T-cell (primary cell): Measurements from ENCODE around the gene EEF1A2. TPM values are rescaled to one million over a fixed set of nuclear protein-coding genes. Genes with fewer than 3 reads are reported as not detected.

Experiments used
- ATAC-seq, 4 experiments: fragments of 200-7000 bp in 3 of 4; fragments of 150-1000 bp in 1 of 4; cut with Tn5 transposase; replicated peaks in 1 of 4; 1 replicate in 3 of 4; 2 replicates in 1 of 4; pipeline ENCODE4 v1.10.0; 2021; ENCODE audit warnings: moderate library complexity in 3 of 4, mild to moderate bottlenecking in 2 of 4, moderate number of reproducible peaks in 1 of 4
- CTCF ChIA-PET, 2 donors: fragments of 300-600 bp; sonication (Branson Sonifier 250); formaldehyde crosslinking; loops; one replicate each; lab custom pipeline; 2022; ENCODE audit warnings: antibody characterized with exemption in 2 of 2; lab: Charles Lee
- POLR2A ChIA-PET, 2 donors: fragments of 300-600 bp; sonication (Branson Sonifier 250); formaldehyde crosslinking; loops; one replicate each; lab custom pipeline; 2022; ENCODE audit warnings: antibody characterized with exemption in 2 of 2; lab: Charles Lee
- DNase-seq, 35 experiments: peaks; one replicate each; pipeline versions ENCODE4 v3.0.0 to v3.0.0-alpha.2; 2013 to 2023
- H3K27ac ChIP-seq: one replicate; pipeline ENCODE4 v1.5.1; 2013; ENCODE audit warnings: low read length
- H3K27me3 ChIP-seq, 2 experiments: replicated peaks in 1 of 2; 1 replicate in 1 of 2; 2 replicates in 1 of 2; pipeline versions ENCODE4 v1.6.1 to v1.7.0; 2013; ENCODE audit warnings: low read length in 1 of 2, mixed read lengths in 1 of 2; ENCODE audit not compliant: control insufficient read depth in 2 of 2, insufficient read depth in 2 of 2; ENCODE audit errors: extremely low read depth in 1 of 2
- H3K36me3 ChIP-seq, 2 donors: 1 replicate in 1 of 2; 2 replicates in 1 of 2; pipeline versions ENCODE4 v1.6.1 to v1.7.0; 2013; ENCODE audit warnings: low read length in 1 of 2; ENCODE audit not compliant: control insufficient read depth in 2 of 2, insufficient read depth in 1 of 2; ENCODE audit errors: extremely low read depth in 1 of 2
- H3K4me1 ChIP-seq, 2 experiments: 1 replicate in 1 of 2; 2 replicates in 1 of 2; pipeline versions ENCODE4 v1.6.1 to v1.7.0; 2013; ENCODE audit warnings: low read length in 2 of 2, mixed read lengths in 1 of 2; ENCODE audit not compliant: insufficient read depth in 2 of 2, control insufficient read depth in 1 of 2; ENCODE audit errors: extremely low read depth in 1 of 2
- H3K4me3 ChIP-seq, 2 donors: 1 replicate in 1 of 2; 2 replicates in 1 of 2; pipeline versions ENCODE4 v1.5.1 to v1.7.0; 2013; ENCODE audit warnings: mild to moderate bottlenecking in 2 of 2, low read length in 1 of 2, moderate library complexity in 1 of 2; ENCODE audit not compliant: control insufficient read depth in 1 of 2; ENCODE audit errors: extremely low read depth in 1 of 2
- H3K9me3 ChIP-seq: 2 replicates; pipeline ENCODE4 v1.7.0; 2013
- H3K27ac Mint-ChIP-seq, 2 donors: one replicate each; pipeline ENCODE4 v1.8.0; 2020 to 2021; ENCODE audit warnings: mild to moderate bottlenecking in 2 of 2, mixed read lengths in 2 of 2
- H3K27me3 Mint-ChIP-seq, 2 donors: one replicate each; pipeline ENCODE4 v1.8.0; 2021 to 2022; ENCODE audit warnings: mixed read lengths in 2 of 2
- H3K36me3 Mint-ChIP-seq: one replicate; pipeline ENCODE4 v1.8.0; 2021; ENCODE audit warnings: mixed read lengths
- H3K4me1 Mint-ChIP-seq, 3 donors: one replicate each; pipeline ENCODE4 v1.8.0; 2020 to 2022; ENCODE audit warnings: mixed read lengths in 3 of 3, mild to moderate bottlenecking in 1 of 3
- H3K4me3 Mint-ChIP-seq, 3 donors: one replicate each; pipeline ENCODE4 v1.8.0; 2020 to 2022; ENCODE audit warnings: mild to moderate bottlenecking in 3 of 3, mixed read lengths in 3 of 3, moderate library complexity in 3 of 3
- H3K9me3 Mint-ChIP-seq, 3 donors: one replicate each; pipeline ENCODE4 v1.8.0; 2020 to 2022; ENCODE audit warnings: mixed read lengths in 3 of 3
- WGBS: methylation state at CpG from one replicate; pipeline ENCODE4 v1.1.5; 2013; ENCODE audit warnings: missing lambda C conversion rate; ENCODE audit not compliant: insufficient coverage; 5-methylcytosine and 5-hydroxymethylcytosine counted together
- total RNA-seq, 35 experiments: library from RNA in 6 of 35; stranded (reverse) in 6 of 35; fragments of 120-200 nt in 1 of 35; gene quantifications; one replicate each; pipeline versions ENCODE4 v1.2.1 to v1.2.4 and lab custom pipeline; 2013 to 2026

Gene EEF1A2
- total RNA-seq, 5 donors from 2014 or later (not counting 1 experiment from before 2014, with no cell fraction given) = 0.50 to 3.1 (median 1.1) TPM

DNA sequence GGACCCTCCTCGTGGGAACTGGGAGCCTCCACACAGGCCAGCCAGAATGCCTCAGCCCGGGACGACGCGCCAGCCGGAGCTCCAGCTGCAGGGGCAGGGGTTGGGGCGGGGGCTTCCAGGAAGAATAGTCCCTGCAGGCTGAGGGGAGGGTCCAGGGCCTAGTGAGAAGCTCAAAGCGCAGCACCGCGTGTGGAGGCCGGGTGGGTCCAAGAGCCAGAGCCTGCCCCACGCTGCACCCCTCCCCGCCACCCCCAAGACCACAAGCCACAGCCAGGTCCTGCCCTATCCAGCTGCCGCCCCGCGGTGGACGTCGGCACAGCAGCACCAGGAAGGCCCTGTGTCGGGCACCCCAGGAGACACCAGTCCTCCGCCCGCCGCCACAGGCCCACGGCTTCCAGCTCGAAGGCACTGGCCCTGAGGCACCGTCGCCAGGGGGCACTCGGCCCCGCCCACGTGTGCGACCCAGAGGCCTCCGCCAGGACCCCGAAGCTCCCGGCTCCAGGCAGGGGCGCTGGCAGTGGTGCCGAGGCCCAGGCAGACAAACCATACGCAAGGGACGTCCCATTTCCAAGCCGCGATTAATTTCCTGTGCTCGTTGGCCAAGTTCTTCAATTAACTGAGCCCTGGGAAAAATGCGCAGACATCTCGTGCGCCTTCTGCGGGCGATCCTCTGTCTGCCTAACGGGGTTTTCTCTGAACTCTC is 45.9 kb downstream of the EEF1A2 start:
- peaks cover 0 to 28% of the 10 kb centered on the region in 2 experiments for H3K4me1 ChIP-seq
- ChIA-PET CTCF (no interaction called here), POLR2A (no interaction called here)
- peaks cover 0 to 75% of the 10 kb centered on the region in 2 experiments for H3K27me3 ChIP-seq
- ATAC-seq = peak in 2 of 4 experiments; percentile 35 to 63
- H3K36me3 ChIP-seq = no peaks in the 10 kb centered on the region
- H3K4me3 Mint-ChIP-seq = no peak overlapping the region
- no peaks in the 10 kb centered on the region for H3K9me3 ChIP-seq
- no peak overlapping the region for H3K27ac Mint-ChIP-seq
- no peaks in the 10 kb centered on the region for H3K9me3 Mint-ChIP-seq
- H3K36me3 Mint-ChIP-seq = no peaks in the 10 kb centered on the region
- DNase-seq = peak in 6 of 35 experiments; percentile 13 to 34 (median 22)
- H3K4me1 Mint-ChIP-seq = peaks cover 0 to 12% (median 4%) of the 10 kb centered on the region in 3 donors
- no peak overlapping the region for H3K27ac ChIP-seq
- peaks cover 12 to 42% of the 10 kb centered on the region in 2 donors for H3K27me3 Mint-ChIP-seq
- 31% methylated on average over 46 of the region's 46 CpGs for WGBS
- no peak overlapping the region for H3K4me3 ChIP-seq

DNA sequence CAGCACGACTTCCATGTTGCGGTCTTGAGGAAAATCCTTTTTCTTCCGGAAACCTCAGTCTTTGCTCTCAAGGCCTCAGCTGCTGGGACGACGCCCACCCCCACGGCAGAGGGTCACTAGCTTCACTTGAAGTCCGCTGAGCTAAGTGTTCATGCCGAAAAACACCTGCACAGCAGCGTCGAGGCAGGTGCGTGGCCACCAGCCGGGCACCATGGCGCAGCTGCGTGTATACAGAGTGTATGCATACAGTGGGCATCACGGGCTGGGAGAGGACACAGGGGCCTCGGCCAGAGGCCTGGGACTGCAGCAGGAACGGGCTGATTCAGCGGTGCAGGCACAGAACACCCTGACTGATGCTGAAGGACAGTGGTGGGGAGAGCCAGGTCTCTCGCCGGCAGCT is 46.5 kb downstream of the EEF1A2 start:
- Histone ChIP-seq H3K4me3 (no peak overlapping the region), H3K27me3 (peaks cover 0 to 75% of the 10 kb centered on the region in 2 experiments), H3K36me3 (no peaks in the 10 kb centered on the region), H3K27ac (no peak overlapping the region), H3K9me3 (no peaks in the 10 kb centered on the region), H3K4me1 (peaks cover 0 to 22% of the 10 kb centered on the region in 2 experiments)
- ChIA-PET POLR2A (no interaction called here), CTCF (no interaction called here)
- 89% methylated on average over 20 of the region's 20 CpGs for WGBS
- H3K9me3 Mint-ChIP-seq = no peaks in the 10 kb centered on the region
- no peaks in the 10 kb centered on the region for H3K36me3 Mint-ChIP-seq
- H3K4me1 Mint-ChIP-seq = peaks cover 0 to 9% (median 4%) of the 10 kb centered on the region in 3 donors
- H3K4me3 Mint-ChIP-seq = no peak overlapping the region
- DNase-seq (no peak), ATAC-seq (no peak)
- H3K27ac Mint-ChIP-seq = no peak overlapping the region
- peaks cover 19 to 43% of the 10 kb centered on the region in 2 donors for H3K27me3 Mint-ChIP-seq

GRCh38 chr20:63451821-63452220 is 47.1 kb downstream of the EEF1A2 start:
- CTCF ChIA-PET = no interaction called here
- 87% methylated on average over 17 of the region's 17 CpGs for WGBS
- H3K9me3 Mint-ChIP-seq = no peaks in the 10 kb centered on the region

DNA sequence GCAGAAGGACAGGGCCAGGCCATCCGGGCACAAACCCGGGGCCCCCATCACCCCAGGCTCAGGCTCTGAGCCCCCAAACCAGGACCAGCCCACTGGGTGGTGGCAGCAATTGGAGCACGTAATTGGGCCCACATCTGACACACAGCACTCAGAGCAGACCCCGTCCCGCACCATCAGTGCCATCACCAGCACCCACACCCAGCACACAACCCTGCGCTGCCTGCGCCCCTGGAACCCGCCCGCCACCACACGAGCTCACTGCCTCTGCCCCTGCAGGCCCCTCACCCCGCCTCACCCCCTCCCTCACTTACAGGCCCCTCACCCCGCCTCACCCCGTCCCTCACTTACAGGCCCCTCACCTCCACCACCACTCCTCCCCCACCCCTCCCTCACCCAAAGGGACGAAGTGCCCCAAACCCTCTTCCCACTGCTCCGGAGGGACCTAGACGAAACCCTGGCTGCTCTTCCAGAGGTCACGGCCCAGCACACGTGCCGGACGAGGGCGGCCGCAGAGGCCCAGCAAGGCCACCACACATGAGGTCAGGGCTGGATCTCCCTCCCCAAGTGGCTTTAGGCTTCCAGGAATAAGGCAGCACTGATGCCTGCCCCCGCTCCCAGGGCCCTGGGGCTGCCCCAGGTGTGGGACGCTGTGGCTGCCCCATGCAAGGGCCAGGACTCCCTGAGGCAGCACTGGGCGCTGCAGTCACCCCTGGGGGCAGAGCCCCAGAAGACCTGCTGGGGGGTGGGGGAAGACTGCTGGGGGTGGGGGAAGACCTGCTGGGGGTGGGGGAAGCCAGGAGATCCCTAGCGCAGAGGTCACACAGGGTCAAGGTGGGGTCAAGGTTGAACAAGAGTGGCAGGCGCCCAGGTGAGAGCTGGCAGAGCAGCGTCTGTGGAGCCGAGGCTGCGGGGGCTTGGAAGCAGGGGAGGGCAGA is 48.8 kb downstream of the EEF1A2 start:
- H3K4me3 ChIP-seq = no peak overlapping the region
- H3K4me1 ChIP-seq = peaks cover 0 to 21% of the 10 kb centered on the region in 2 experiments
- ATAC-seq (no peak), DNase-seq (no peak)
- H3K4me3 Mint-ChIP-seq = no peak overlapping the region
- no peak overlapping the region for H3K27ac ChIP-seq
- H3K36me3 ChIP-seq = no peaks in the 10 kb centered on the region
- peaks cover 14 to 34% of the 10 kb centered on the region in 2 donors for H3K27me3 Mint-ChIP-seq
- ChIA-PET POLR2A (no interaction called here), CTCF (no interaction called here)
- H3K27ac Mint-ChIP-seq = no peak overlapping the region
- H3K36me3 Mint-ChIP-seq = no peaks in the 10 kb centered on the region
- H3K9me3 Mint-ChIP-seq = no peaks in the 10 kb centered on the region
- 94% methylated on average over 15 of the region's 30 CpGs for WGBS
- H3K27me3 ChIP-seq = peaks cover 0 to 70% of the 10 kb centered on the region in 2 experiments
- no peaks in the 10 kb centered on the region for H3K9me3 ChIP-seq
- peaks cover 0 to 6% (median 4%) of the 10 kb centered on the region in 3 donors for H3K4me1 Mint-ChIP-seq

More at GRCh38 chr20:63451821-63452220, 47.1 kb downstream of the EEF1A2 start:
- Histone ChIP-seq H3K27me3 (peaks cover 0 to 75% of the 10 kb centered on the region in 2 experiments), H3K4me3 (no peak overlapping the region), H3K9me3 (no peaks in the 10 kb centered on the region), H3K4me1 (peaks cover 0 to 20% of the 10 kb centered on the region in 2 experiments), H3K27ac (no peak overlapping the region), H3K36me3 (no peaks in the 10 kb centered on the region)
- H3K4me3 Mint-ChIP-seq = no peak overlapping the region
- H3K27ac Mint-ChIP-seq = no peak overlapping the region
- H3K27me3 Mint-ChIP-seq = peaks cover 22 to 44% of the 10 kb centered on the region in 2 donors
- no peak for ATAC-seq
- no peaks in the 10 kb centered on the region for H3K36me3 Mint-ChIP-seq
- H3K4me1 Mint-ChIP-seq = peaks cover 0 to 9% (median 4%) of the 10 kb centered on the region in 3 donors
- POLR2A ChIA-PET = no interaction called here
- DNase-seq = no peak

DNA sequence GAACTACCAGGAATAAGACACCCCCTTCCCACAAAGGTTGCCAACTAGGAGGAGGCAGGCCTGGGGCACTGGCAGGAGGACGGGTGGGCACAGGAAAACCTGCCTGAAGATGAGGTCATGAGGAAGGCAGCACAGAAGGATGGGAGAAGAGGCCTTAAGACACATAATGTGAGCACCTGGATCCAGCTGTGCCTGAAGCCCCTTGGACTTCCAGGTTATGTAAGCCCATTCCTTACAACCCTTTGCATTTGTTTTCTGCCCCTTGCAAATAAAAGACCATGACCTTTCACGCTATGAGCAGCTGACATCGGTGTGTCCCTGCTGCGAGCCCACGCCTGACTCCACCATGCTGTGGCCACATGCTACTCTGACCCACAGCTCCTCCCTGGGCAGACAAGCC is 49.9 kb downstream of the EEF1A2 start:
- no peaks in the 10 kb centered on the region for H3K36me3 ChIP-seq
- Mint-ChIP-seq H3K27me3 (peaks cover 10 to 25% of the 10 kb centered on the region in 2 donors), H3K4me3 (no peak overlapping the region), H3K9me3 (no peaks in the 10 kb centered on the region), H3K36me3 (no peaks in the 10 kb centered on the region), H3K4me1 (peaks cover 0 to 4% (median 2%) of the 10 kb centered on the region in 3 donors), H3K27ac (no peak overlapping the region)
- ChIA-PET POLR2A (no interaction called here), CTCF (no interaction called here)
- ATAC-seq (no peak), DNase-seq (no peak)
- H3K27ac ChIP-seq = no peak overlapping the region
- no peaks in the 10 kb centered on the region for H3K9me3 ChIP-seq
- peaks cover 0 to 11% of the 10 kb centered on the region in 2 experiments for H3K4me1 ChIP-seq
- H3K27me3 ChIP-seq = peaks cover 0 to 65% of the 10 kb centered on the region in 2 experiments
- WGBS = 88% methylated on average over 5 of the region's 5 CpGs
- H3K4me3 ChIP-seq = no peak overlapping the region

- POLR2A ChIA-PET = no interaction called here
- WGBS = 75% methylated on average over 15 of the region's 18 CpGs
- H3K36me3 Mint-ChIP-seq = no peaks in the 10 kb centered on the region
- no peaks in the 10 kb centered on the region for H3K9me3 ChIP-seq
- DNase-seq (no peak), ATAC-seq (no peak)
- H3K9me3 Mint-ChIP-seq = peaks cover 0 to 3% (median 0%) of the 10 kb centered on the region in 3 donors
- peaks cover 0 to 55% of the 10 kb centered on the region in 2 experiments for H3K27me3 ChIP-seq
- H3K36me3 ChIP-seq = no peaks in the 10 kb centered on the region
- peaks cover 0 to 3% of the 10 kb centered on the region in 2 experiments for H3K4me1 ChIP-seq
- no peak overlapping the region for H3K4me3 ChIP-seq
- CTCF ChIA-PET = no interaction called here
- peaks cover 10 to 18% of the 10 kb centered on the region in 2 donors for H3K27me3 Mint-ChIP-seq
- H3K4me1 Mint-ChIP-seq = no peaks in the 10 kb centered on the region
- no peak overlapping the region for H3K4me3 Mint-ChIP-seq
- no peak overlapping the region for H3K27ac ChIP-seq
- H3K27ac Mint-ChIP-seq = no peak overlapping the region
Measured at GRCh38 chr20:63448031-63448430, 50.9 kb downstream of the EEF1A2 start.
